ENCODE data around the gene CCR1. TPM values are rescaled to one million over a fixed set of nuclear protein-coding genes. Genes with fewer than 3 reads are reported as not detected.
"Not testable (repeated sequence)": the region's sequence is repeated elsewhere in the genome, so short reads cannot be mapped to it uniquely, and the experiment has no call there.

CCR1 gene
- polyA plus RNA-seq, 3 donors, result 1.9 to 2.5 (median 2.5) TPM

DNA sequence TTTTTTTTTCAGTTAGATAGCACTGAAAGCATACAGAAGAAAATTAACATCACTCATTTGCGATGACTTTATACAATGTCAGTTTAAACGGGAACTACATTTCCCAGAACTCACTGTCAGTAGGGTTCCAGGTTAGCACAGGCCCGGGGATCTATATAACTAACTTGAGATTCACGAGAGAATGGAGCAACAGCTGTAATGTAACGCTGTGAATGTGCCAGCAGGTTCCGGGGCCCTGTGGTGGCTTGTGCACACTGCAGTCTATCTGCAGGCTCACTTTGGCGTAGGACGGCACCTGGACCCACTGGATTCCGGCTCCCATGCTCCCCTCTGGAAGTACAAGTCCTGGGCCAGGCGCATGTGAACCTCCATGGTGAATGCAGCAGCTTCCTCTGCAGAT lies 19.4 kb downstream of the CCR1 start:
- no peak for DNase-seq (ENCODE audit: extremely low read depth in 1 of 11, low read depth in 9 of 11, low spot score in 4 of 11)

DNA sequence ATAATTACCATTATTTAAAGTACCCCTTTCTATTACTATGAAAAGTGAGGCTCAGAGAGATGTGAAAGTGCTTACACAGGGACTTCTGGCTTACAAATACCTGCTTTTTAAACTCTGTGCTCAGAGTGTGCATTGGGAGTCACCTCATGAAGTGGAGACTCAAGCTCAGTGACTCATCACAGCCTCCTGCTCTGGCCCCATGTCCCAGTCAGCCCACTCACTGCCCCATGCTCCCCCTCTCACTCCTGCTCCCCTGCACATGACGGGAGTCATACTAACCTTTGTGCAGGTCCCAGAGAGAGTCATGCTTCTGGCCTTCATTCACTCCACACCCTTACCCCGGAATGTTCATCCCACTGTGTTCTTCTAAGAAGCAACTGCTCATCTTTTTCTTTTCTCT lies 20.2 kb downstream of the CCR1 start:
- no peak for DNase-seq (ENCODE audit: extremely low read depth in 1 of 11, low read depth in 9 of 11, low spot score in 4 of 11)

- no peak for DNase-seq (ENCODE audit: extremely low read depth in 1 of 11, low read depth in 9 of 11, low spot score in 4 of 11)
Observed at GRCh38 chr3:46187341-46187700, 20.8 kb downstream of the CCR1 start.

DNA sequence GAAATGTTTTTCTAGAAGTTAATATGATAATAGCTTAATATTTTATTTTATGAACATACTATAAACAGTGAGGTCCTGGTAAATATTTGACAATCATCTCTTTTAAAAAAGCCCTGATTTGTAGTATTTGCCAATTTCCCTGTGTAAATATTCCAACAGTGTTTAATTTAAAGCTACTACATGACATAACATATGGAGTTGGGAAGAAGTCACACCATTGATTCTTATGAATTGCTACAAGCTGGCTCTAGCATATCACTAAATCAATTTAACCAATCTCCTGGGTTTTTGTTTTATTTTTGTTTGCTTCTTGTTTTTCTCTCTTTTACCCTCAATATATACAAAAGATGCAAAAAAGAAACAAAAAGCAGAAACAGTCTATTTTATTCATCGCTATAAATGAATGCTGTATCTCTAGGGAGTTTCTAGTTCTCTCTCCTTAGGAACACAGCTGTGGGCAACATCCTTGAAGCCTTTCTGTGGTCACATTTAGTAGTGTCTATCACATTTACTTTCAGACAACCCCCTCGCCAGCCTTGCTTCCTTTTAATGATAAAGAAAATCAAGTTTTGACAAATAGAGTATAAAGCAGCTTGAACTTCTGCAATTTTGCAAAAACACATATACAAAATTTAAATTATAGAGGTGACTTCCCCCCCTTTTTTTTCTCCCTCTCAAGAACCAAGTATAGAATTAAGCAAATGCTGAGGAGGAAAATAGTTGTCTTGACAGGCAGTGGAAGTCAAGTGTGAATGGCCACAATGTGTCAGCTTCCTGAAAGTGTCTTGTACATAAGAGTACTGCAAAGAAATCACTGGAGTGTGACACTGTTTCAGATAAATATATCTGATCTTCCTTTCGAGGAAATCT lies 21.4 kb downstream of the CCR1 start:
- DNase-seq (ENCODE audit: extremely low read depth in 1 of 11, low read depth in 9 of 11, low spot score in 4 of 11), result no peak

DNA sequence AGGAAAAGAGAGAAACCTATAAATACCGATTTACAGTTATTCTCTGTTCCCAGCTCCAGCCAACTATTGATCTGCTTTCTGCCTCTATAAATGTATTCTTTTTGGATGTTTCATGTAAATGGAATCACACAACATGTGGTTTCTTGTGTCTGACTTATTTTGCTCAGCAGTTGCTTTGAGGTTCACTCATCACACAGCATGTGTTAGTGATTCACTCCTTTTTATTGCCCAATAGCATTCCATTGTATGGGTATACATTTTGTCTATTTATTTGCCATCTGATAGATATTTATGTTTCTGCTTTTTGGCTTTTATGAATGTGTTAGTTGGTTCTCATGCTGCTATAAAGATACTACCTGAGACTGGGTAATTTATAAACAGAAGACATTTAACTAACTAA lies 23.6 kb downstream of the CCR1 start:
- DNase-seq (ENCODE audit: extremely low read depth in 1 of 11, low read depth in 9 of 11, low spot score in 4 of 11), result no peak

DNA sequence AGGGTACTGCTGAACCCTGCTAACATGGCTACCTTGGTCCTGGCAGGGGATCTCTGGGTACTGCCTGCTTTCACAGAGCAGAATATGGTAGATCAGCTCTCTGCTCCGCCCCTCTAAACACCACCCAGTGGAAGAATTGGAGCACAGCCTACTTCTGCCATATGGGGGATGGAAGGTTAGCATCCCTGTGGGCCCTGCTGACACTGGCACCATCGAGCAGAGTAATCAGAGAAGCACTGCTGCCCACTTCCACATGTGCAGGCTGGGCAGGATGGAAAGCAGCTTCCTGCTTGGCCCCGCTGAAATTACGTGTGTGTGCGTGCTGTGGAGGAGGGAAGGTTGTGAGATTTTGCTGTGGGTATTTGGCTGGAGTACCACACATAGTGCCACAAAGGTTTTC lies 24.8 kb downstream of the CCR1 start:
- DNase-seq (ENCODE audit: extremely low read depth in 1 of 11, low read depth in 9 of 11, low spot score in 4 of 11), result no peak

GRCh38 chr3:46168583-46169345 lies 39.3 kb downstream of the CCR1 start:
- no peak for DNase-seq (ENCODE audit: extremely low read depth in 1 of 11, low read depth in 9 of 11, low spot score in 4 of 11)

- DNase-seq (ENCODE audit: extremely low read depth in 1 of 11, low read depth in 9 of 11, low spot score in 4 of 11), result no peak
Observed at GRCh38 chr3:46163556-46164041, 44.5 kb downstream of the CCR1 start.

GRCh38 chr3:46162975-46163555 lies 45.0 kb downstream of the CCR1 start:
- DNase-seq (ENCODE audit: extremely low read depth in 1 of 11, low read depth in 9 of 11, low spot score in 4 of 11), result no peak

DNA sequence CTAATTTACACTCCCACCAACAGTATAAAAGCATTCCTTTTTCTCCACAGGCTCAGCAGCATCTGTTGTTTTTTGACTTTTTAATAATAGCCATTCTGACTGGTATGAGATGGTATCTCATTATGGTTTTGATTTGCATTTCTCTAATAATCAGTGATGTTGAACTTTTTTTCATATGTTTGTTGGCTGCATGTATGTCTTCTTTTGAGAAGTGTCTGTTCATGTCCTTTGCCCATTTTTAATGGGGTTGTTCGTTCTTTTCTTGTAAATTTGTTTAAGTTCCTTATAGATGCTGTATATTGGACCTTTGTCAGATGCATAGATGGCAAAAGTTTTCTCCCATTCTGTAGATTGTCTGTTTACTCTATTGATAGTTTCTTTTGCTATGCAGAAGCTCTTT lies 50.4 kb downstream of the CCR1 start:
- not testable (repeated sequence) for DNase-seq (ENCODE audit: extremely low read depth in 1 of 11, low read depth in 9 of 11, low spot score in 4 of 11)

DNA sequence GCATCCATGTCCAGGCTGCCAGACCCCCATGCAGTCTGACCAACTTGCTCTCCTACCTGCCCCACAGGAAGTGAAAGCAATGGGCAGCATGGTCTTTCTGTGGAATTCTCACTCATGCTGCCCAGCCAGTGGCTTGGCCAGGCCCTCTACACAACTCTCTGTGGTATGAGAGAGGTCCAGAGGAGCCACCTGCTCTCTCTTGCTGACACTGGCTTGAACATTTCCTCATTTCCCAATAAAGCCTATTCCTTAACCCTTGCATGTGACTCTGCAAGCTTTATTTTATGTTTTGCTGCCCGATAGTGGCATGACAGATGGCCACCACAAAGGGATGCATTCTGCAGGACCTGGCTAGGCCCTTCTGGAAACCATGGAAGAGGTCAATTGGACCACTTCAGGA lies 53.8 kb downstream of the CCR1 start:
- DNase-seq (ENCODE audit: extremely low read depth in 1 of 11, low read depth in 9 of 11, low spot score in 4 of 11), result no peak

Other genes with a start within 250 kb of the CCR1 start
- gene FYCO1, start 212.5 kb downstream of the CCR1 start, polyA plus RNA-seq (ENCODE audit: insufficient read length in 3 of 3), result 10 to 100 TPM; 17.6 to 18.8 (median 18.2) TPM
- under 1 TPM in 2 of 3 donors, not detected in 1; 0.17 to 0.20 TPM for gene XCR1, start 180.8 kb downstream of the CCR1 start, polyA plus RNA-seq (ENCODE audit: insufficient read length in 3 of 3)
- gene CCR3, start 34.1 kb upstream of the CCR1 start, polyA plus RNA-seq (ENCODE audit: insufficient read length in 3 of 3), result under 1 TPM in 1 of 3 donors, not detected in 2; 0.09 TPM
- gene CCR2, start 145.8 kb upstream of the CCR1 start, polyA plus RNA-seq (ENCODE audit: insufficient read length in 3 of 3), result 1 to 10 TPM in 2 of 3 donors, under 1 TPM in 1; 0.73 to 1.9 (median 1.1) TPM
- under 1 TPM; 0.23 to 0.32 (median 0.32) TPM for gene CCR5, start 162.6 kb upstream of the CCR1 start, polyA plus RNA-seq (ENCODE audit: insufficient read length in 3 of 3)
- 1 to 10 TPM in 2 of 3 donors, under 1 TPM in 1; 0.91 to 1.0 (median 1.0) TPM for gene CCRL2, start 198.9 kb upstream of the CCR1 start, polyA plus RNA-seq (ENCODE audit: insufficient read length in 3 of 3)

Measured in renal cortex interstitium (tissue), 11 donors.